BE2C (cell line): Measurements from ENCODE around the gene KDM2B.

Experiments used
- DNase-seq: peaks from one replicate; pipeline ENCODE4 v3.0.0-alpha.2; 2020
- H3K27me3 ChIP-seq: fragments of 250-450 bp; sonication (Bioruptor Pico); 2 replicates; pipeline ENCODE4 v1.5.1; 2020; ENCODE audit warnings: mild to moderate bottlenecking
- H3K36me3 ChIP-seq: fragments of 250-450 bp; sonication (Bioruptor Pico); 2 replicates; pipeline ENCODE4 v1.5.1; 2020; ENCODE audit warnings: mild to moderate bottlenecking
- H3K4me1 ChIP-seq: fragments of 250-450 bp; sonication (Bioruptor Pico); 2 replicates; pipeline ENCODE4 v1.5.1; 2020
- H3K4me3 ChIP-seq: 2 replicates; pipeline ENCODE4 v1.5.1; 2011; ENCODE audit warnings: low read depth, low read length
- H3K9me3 ChIP-seq: fragments of 250-450 bp; sonication (Bioruptor Pico); 2 replicates; pipeline ENCODE4 v1.5.1; 2020
- TF ChIP-seq, protein P1 (sequence below): IDR thresholded peaks from 2 replicates; pipeline ENCODE4 v1.5.1; 2012; ENCODE audit warnings: mild to moderate bottlenecking, low read depth, low read length

KDM2B gene

GRCh38 chr12:121456551-121456950 is 124.3 kb downstream of the KDM2B start:
- Histone ChIP-seq H3K4me3 (no peak overlapping the region), H3K9me3 (no peaks in the 10 kb centered on the region), H3K36me3 (peaks cover 8% of the 10 kb centered on the region), H3K4me1 (no peaks in the 10 kb centered on the region), H3K27me3 (no peaks in the 10 kb centered on the region)
- TF ChIP-seq, protein P1, sequence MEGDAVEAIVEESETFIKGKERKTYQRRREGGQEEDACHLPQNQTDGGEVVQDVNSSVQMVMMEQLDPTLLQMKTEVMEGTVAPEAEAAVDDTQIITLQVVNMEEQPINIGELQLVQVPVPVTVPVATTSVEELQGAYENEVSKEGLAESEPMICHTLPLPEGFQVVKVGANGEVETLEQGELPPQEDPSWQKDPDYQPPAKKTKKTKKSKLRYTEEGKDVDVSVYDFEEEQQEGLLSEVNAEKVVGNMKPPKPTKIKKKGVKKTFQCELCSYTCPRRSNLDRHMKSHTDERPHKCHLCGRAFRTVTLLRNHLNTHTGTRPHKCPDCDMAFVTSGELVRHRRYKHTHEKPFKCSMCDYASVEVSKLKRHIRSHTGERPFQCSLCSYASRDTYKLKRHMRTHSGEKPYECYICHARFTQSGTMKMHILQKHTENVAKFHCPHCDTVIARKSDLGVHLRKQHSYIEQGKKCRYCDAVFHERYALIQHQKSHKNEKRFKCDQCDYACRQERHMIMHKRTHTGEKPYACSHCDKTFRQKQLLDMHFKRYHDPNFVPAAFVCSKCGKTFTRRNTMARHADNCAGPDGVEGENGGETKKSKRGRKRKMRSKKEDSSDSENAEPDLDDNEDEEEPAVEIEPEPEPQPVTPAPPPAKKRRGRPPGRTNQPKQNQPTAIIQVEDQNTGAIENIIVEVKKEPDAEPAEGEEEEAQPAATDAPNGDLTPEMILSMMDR = no peak
- DNase-seq = no peak

GRCh38 chr12:121455766-121456420 is 124.9 kb downstream of the KDM2B start:
- H3K4me3 ChIP-seq = no peak overlapping the region
- no peak for DNase-seq
- H3K9me3 ChIP-seq = no peaks in the 10 kb centered on the region
- no peaks in the 10 kb centered on the region for H3K27me3 ChIP-seq
- H3K36me3 ChIP-seq = peaks cover 12% of the 10 kb centered on the region
- TF ChIP-seq, protein P1 = no peak
- H3K4me1 ChIP-seq = no peaks in the 10 kb centered on the region

DNA sequence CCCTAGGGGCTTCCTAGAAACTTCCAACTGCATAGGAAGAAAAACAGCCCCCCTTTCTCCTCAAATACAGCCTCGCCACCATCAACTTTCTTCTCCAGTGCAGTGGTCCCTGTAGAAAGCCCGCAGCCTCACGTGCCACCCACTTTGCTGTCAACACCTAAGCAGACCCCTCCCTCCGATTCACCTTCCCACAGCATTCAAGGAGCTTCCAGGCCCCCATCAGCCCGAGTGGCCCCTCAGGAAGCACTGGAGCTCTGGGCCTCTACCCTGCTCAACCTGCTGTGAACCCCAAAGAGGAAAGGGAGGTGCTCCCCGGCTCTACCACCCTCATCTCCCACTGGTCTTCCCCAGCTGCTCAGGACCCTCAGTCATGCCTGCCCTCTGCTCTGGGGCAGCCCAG is 125.9 kb downstream of the KDM2B start:
- DNase-seq = no peak
- no peaks in the 10 kb centered on the region for H3K4me1 ChIP-seq
- TF ChIP-seq, protein P1 = no peak
- H3K4me3 ChIP-seq = no peak overlapping the region
- H3K9me3 ChIP-seq = no peaks in the 10 kb centered on the region
- peaks cover 12% of the 10 kb centered on the region for H3K36me3 ChIP-seq
- no peaks in the 10 kb centered on the region for H3K27me3 ChIP-seq

- TF ChIP-seq, protein P1 = no peak
- H3K27me3 ChIP-seq = no peaks in the 10 kb centered on the region
- H3K4me1 ChIP-seq = no peaks in the 10 kb centered on the region; the same call in 1 of the 2 replicates
- no peak for DNase-seq
- no peak overlapping the region for H3K4me3 ChIP-seq
- peaks cover 14% of the 10 kb centered on the region for H3K36me3 ChIP-seq
- H3K9me3 ChIP-seq = no peaks in the 10 kb centered on the region
These were observed 127.2 kb downstream of the KDM2B start for GRCh38 chr12:121453629-121454028.

GRCh38 chr12:121452985-121453360 is 127.8 kb downstream of the KDM2B start:
- H3K9me3 ChIP-seq = no peaks in the 10 kb centered on the region
- H3K36me3 ChIP-seq = peaks cover 16% of the 10 kb centered on the region
- no peak overlapping the region for H3K4me3 ChIP-seq
- H3K27me3 ChIP-seq = no peaks in the 10 kb centered on the region
- TF ChIP-seq, protein P1 = no peak
- H3K4me1 ChIP-seq = no peaks in the 10 kb centered on the region; the same call in 1 of the 2 replicates
- DNase-seq = no peak

DNA sequence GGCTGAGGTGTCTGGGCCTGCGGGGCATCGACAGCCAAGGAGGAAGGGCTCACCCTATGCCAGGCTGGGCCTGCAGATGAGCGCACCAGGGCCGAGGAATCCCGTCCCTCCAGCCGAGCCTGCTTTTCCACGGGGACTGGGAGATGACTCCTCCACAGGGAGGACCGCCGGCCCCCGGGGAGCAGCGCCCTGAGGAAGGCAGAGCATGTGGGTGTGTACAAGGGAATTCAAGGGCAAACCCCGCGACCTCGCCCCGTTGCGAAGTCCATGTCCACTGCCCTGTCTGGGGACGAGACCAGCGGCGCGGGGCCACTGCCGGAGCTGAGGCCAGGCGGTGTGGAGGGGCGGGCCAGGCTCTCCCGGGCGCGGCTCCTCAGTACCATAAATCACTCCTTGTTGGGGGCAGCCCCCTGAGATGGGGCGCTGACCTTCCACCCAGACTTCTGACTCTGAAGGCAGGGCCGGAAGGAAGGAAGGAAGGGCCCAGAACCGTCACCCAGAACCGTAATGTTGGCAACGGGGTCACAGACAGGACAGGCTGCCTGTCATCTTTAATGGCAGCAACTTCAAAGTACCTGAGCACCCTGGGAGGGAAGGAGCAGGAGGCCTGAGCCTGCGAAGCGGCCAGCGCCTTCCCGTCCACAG is 128.4 kb downstream of the KDM2B start:
- no peaks in the 10 kb centered on the region; the same call in 1 of the 2 replicates for H3K4me1 ChIP-seq
- no peak overlapping the region for H3K4me3 ChIP-seq
- TF ChIP-seq, protein P1 = no peak
- no peak for DNase-seq
- H3K27me3 ChIP-seq = no peaks in the 10 kb centered on the region
- H3K36me3 ChIP-seq = peaks cover 16% of the 10 kb centered on the region
- no peaks in the 10 kb centered on the region for H3K9me3 ChIP-seq
